K562 (cell line): ENCODE data around the gene MBOAT7. TPM values are rescaled to one million over a fixed set of nuclear protein-coding genes. Genes with fewer than 3 reads are reported as not detected.

ENCODE experiments used
- E2F6 ChIP-seq, 2 experiments: IDR thresholded peaks; 2 replicates each; pipeline ENCODE4 v1.6.1; 2011; ENCODE audit warnings: borderline replicate concordance in 1 of 2, control low read depth in 1 of 2, low read depth in 1 of 2, low read length in 1 of 2, mild to moderate bottlenecking in 1 of 2, mixed read lengths in 1 of 2, moderate library complexity in 1 of 2; ENCODE audit not compliant: insufficient read depth in 1 of 2, insufficient read length in 1 of 2, poor library complexity in 1 of 2, severe bottlenecking in 1 of 2; ENCODE audit errors: extremely low read depth in 1 of 2
- FIP1L1 ChIP-seq: fragments of 200-400 bp; formaldehyde crosslinking; IDR thresholded peaks from 2 replicates; pipeline ENCODE4 v1.6.1; 2018; ENCODE audit warnings: mild to moderate bottlenecking, low read depth, low read length; ENCODE audit not compliant: poor library complexity, severe bottlenecking
- HBP1 ChIP-seq: fragments of 450-650 bp; formaldehyde crosslinking; IDR thresholded peaks from 2 replicates; pipeline ENCODE4 v1.4.0; 2022; ENCODE audit warnings: missing genetic modification characterization
- JUNB ChIP-seq: fragments of 450-650 bp; formaldehyde crosslinking; conservative IDR thresholded peaks from 2 replicates; pipeline ENCODE4 v1.4.0; 2020; ENCODE audit warnings: mild to moderate bottlenecking
- KDM4B ChIP-seq, 2 experiments: fragments of 450-650 bp in 1 of 2; sonication (generic) in 1 of 2; IDR thresholded peaks; 2 replicates each; pipeline ENCODE4 v1.6.1; 2016 to 2017; ENCODE audit warnings: borderline replicate concordance in 2 of 2, antibody characterized with exemption in 1 of 2, low read depth in 1 of 2, mild to moderate bottlenecking in 1 of 2
- KLF13 ChIP-seq: fragments of 450-650 bp; IDR thresholded peaks from 2 replicates; pipeline ENCODE4 v1.6.1; 2016; ENCODE audit warnings: missing genetic modification characterization, low read depth, mild to moderate bottlenecking, missing compliant biosample characterization, moderate library complexity, borderline replicate concordance
- MCM7 ChIP-seq, 2 experiments: fragments of 450-650 bp; IDR thresholded peaks; 2 replicates each; pipeline ENCODE4 v1.6.1; 2016 to 2018
- MYC ChIP-seq, 2 experiments: fragments of 250-450 bp in 1 of 2; sonication (Bioruptor Pico) in 1 of 2; IDR thresholded peaks; 2 replicates each; pipeline versions ENCODE4 v1.5.1 to v1.6.1; 2012 to 2021; ENCODE audit warnings: low read depth in 2 of 2, borderline replicate concordance in 1 of 2, improper control_type of control experiment in 1 of 2, low read length in 1 of 2, mild to moderate bottlenecking in 1 of 2, moderate library complexity in 1 of 2
- NCOA6 ChIP-seq: fragments of 450-650 bp; IDR thresholded peaks from 2 replicates; pipeline ENCODE4 v1.6.1; 2017; ENCODE audit warnings: mild to moderate bottlenecking
- NFRKB ChIP-seq: fragments of 450-650 bp; IDR thresholded peaks from 2 replicates; pipeline ENCODE4 v1.6.1; 2016; ENCODE audit warnings: low read depth
- PBX2 ChIP-seq, 2 experiments: IDR thresholded peaks in 1 of 2; conservative IDR thresholded peaks in 1 of 2; 2 replicates each; pipeline ENCODE4 v1.6.1; 2016; ENCODE audit warnings: low read depth in 2 of 2, mild to moderate bottlenecking in 1 of 2, missing compliant biosample characterization in 1 of 2, missing genetic modification characterization in 1 of 2, moderate library complexity in 1 of 2
- SRSF1 ChIP-seq: fragments of 200-400 bp; formaldehyde crosslinking; IDR thresholded peaks from 2 replicates; pipeline ENCODE4 v1.6.1; 2017; ENCODE audit warnings: mild to moderate bottlenecking, low read depth, low read length, moderate library complexity
- TOE1 ChIP-seq, 2 experiments: fragments of 450-650 bp in 1 of 2; sonication (generic) in 1 of 2; formaldehyde crosslinking in 1 of 2; IDR thresholded peaks; 2 replicates each; pipeline versions ENCODE4 v1.7.1 to v1.8.0; 2016 to 2022; ENCODE audit warnings: borderline replicate concordance in 2 of 2, mild to moderate bottlenecking in 2 of 2, antibody characterized with exemption in 1 of 2, inconsistent platforms in 1 of 2, low read depth in 1 of 2, missing genetic modification reagents in 1 of 2, moderate library complexity in 1 of 2
- YY1 ChIP-seq, 3 experiments: IDR thresholded peaks; 2 replicates each; pipeline ENCODE4 v1.6.1; 2011; ENCODE audit warnings: low read length in 2 of 3, mild to moderate bottlenecking in 2 of 3, moderate library complexity in 2 of 3, borderline replicate concordance in 1 of 3, control low read depth in 1 of 3, low read depth in 1 of 3; ENCODE audit not compliant: insufficient read depth in 3 of 3, insufficient replicate concordance in 2 of 3, control insufficient read depth in 1 of 3, insufficient read length in 1 of 3; ENCODE audit errors: extremely low read depth in 1 of 3
- ZNF354B ChIP-seq: fragments of 250-450 bp; sonication (Bioruptor Pico); IDR thresholded peaks from 2 replicates; pipeline ENCODE4 v1.4.0; 2020
- ZNF395 ChIP-seq: fragments of 200-800 bp; sonication (Bioruptor generic); IDR thresholded peaks from 2 replicates; pipeline ENCODE4 v1.6.1; 2017; ENCODE audit warnings: missing genetic modification characterization, missing compliant biosample characterization
- polyA plus RNA-seq, 8 experiments: library from polyadenylated mRNA; depleted of rRNA in 4 of 8; stranded (reverse) in 5 of 8; unstranded in 3 of 8; fragments of >200 nt; fragmentation: Nextera tagmentation in 2 of 8; fragmentation: Illumina TruSeq in 1 of 8; extraction: Ambion mirVana in 2 of 8; extraction: Trizol in 1 of 8; gene quantifications; 2 replicates each; pipeline versions ENCODE4 v1.2.1 to v1.2.3, GENCODE V29; 2011 to 2014; ENCODE audit warnings: inconsistent platforms in 1 of 8, missing spikeins in 1 of 8
- total RNA-seq, 7 experiments: library from RNA; depleted of rRNA in 6 of 7; stranded (reverse); fragments of >200 nt in 6 of 7; fragmentation: Illumina TruSeq in 2 of 7; extraction: Trizol in 2 of 7; gene quantifications; 2 replicates each; pipeline versions ENCODE4 v1.2.1 to v1.2.3, GENCODE V29; 2011 to 2021; ENCODE audit warnings: low replicate concordance in 1 of 7

The MBOAT7 gene
- total and polyA plus RNA-seq, 9 of the 15 experiments (the other 6 are each of a cell fraction or from before 2014, with no cell fraction given), result 1.4 to 153 (median 56.1) TPM

- TF ChIP-seq E2F6 (IDR thresholded peaks at IDR 0.05; ENCODE audit: borderline replicate concordance in 1 of 2, extremely low read depth in 1 of 2, insufficient read depth in 1 of 2, insufficient read length in 1 of 2, low read depth in 1 of 2, low read length in 1 of 2, poor library complexity in 1 of 2, severe bottlenecking in 1 of 2) (no peak), YY1 (IDR thresholded peaks at IDR 0.05; ENCODE audit: borderline replicate concordance in 1 of 3, control insufficient read depth in 1 of 3, extremely low read depth in 1 of 3, insufficient read depth in 3 of 3, insufficient read length in 1 of 3, insufficient replicate concordance in 2 of 3, low read depth in 1 of 3, low read length in 2 of 3) (peak in 1 of 3 experiments; percentile 8), JUNB (CRISPR knock-in tag) (no peak), FIP1L1 (peak; percentile 12), SRSF1 (no peak), NCOA6 (no peak), PBX2 (CRISPR knock-in tag; IDR thresholded peaks at IDR 0.05; ENCODE audit: low read depth) (no peak), PBX2 (tag; conservative IDR thresholded peaks at IDR 0.05; ENCODE audit: low read depth) (no peak), ZNF395 (CRISPR knock-in tag) (no peak), KDM4B (IDR thresholded peaks at IDR 0.05; ENCODE audit: borderline replicate concordance in 2 of 2, low read depth in 1 of 2) (no peak), KLF13 (tag) (no peak; the same call in none of the 2 replicates), MYC (IDR thresholded peaks at IDR 0.05; ENCODE audit: low read depth, low read length) (peak; percentile 28; the same call in 1 of the 2 replicates), MYC (CRISPR knock-in tag; IDR thresholded peaks at IDR 0.05; ENCODE audit: borderline replicate concordance, low read depth) (no peak), HBP1 (no peak), ZNF354B (CRISPR knock-in tag) (no peak), MCM7 (IDR thresholded peaks at IDR 0.05) (no peak), TOE1 (IDR thresholded peaks at IDR 0.05; ENCODE audit: borderline replicate concordance) (no peak), TOE1 (CRISPR knock-in tag; IDR thresholded peaks at IDR 0.05; ENCODE audit: borderline replicate concordance, low read depth) (no peak), NFRKB (no peak)
Measured at GRCh38 chr19:54191011-54191810, 1.8 kb upstream of the MBOAT7 start, which contains the start of gene TSEN34 (continued).
